NCI-H524 treated with DMSO at 0.1 percent for 48 hours (cell line): ENCODE results near the gene BIN1.
A peak's percentile ranks its signal among the peaks of the same experiment; 100 is the strongest.

Experiments used
- DNase-seq: peaks from one replicate; lab custom pipeline; 2025; lab: John Stamatoyannopoulos, UW

Gene BIN1

DNA sequence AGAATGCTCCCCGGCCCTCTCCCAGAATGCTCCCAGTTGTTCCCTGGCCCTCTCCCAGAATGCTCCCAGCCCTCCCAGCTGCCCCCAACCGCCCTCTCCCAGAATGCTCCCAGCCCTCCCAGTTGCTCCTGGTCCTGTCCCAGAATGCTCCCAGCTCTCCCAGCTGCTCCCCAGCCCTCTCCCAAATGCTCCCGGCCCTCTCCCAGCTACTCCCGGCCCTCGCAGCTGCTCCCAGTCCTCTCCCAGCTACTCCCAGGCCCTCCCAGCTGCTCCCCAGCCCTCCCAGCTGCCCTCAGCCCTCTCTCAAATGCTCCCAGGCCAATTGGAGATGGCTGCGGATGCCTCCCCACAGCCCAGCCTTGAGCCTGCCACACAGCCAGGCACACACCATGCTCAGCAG lies 31.1 kb downstream of the BIN1 start:
- DNase-seq, result no peak

DNA sequence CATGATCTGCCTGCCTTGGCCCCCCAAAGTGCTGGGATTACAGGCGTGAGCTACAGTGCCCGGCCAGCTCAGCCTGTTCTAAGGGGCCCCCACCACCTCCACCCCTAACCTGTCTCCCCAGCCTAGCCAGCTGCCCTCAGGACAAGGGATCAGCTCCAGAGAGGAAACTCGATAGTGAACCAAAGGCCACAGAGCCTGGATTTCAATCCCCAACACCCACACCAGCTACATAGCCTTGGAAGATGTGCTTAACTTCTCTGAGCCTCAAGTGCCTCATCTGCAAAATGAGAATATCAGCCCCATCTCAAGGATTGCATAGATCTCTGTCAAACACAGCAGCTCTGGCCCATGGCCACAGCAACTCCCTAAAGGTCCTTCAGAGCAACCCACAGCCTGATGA lies 32.0 kb downstream of the BIN1 start:
- no peak for DNase-seq

DNA sequence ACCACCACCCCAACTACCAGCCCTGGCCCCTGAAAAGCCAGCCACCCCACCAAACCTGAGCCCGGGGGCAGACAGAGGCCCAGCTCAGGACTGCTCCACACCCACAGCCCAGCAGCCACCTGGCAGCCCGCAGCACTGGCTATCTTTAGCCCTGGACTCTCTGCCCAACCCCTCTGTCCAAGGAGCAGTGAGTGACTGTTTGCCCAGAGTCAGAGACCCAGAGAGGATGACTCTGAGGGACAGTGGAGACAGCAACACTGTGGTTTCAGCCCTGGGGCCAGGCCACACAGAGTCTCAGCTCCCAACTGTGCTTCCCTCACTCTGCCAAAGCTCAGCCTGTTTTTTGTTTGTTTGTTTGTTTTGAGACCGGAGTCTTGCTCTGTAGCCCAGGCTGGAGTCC lies 32.6 kb downstream of the BIN1 start:
- DNase-seq, result no peak

DNA sequence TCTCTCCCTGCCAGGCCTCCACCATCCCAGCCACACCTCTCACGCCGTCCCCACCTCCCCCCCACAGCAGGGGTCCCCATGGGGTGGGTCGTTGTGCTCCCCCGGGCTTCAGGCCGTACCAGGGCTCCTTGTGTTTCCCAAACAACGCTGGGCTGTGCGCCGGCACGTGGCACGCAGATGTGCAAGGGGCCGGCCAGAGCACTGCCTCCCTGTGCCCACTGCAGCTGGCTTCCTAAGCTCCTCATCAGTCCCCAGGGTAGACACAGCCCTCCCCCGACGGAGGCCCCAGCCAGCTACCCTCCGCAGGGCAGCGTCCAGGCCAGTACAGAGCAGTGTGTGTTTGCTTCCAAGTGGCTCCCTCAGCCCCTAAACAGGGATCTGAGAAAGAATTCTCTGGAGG lies 34.0 kb downstream of the BIN1 start:
- no peak for DNase-seq

DNA sequence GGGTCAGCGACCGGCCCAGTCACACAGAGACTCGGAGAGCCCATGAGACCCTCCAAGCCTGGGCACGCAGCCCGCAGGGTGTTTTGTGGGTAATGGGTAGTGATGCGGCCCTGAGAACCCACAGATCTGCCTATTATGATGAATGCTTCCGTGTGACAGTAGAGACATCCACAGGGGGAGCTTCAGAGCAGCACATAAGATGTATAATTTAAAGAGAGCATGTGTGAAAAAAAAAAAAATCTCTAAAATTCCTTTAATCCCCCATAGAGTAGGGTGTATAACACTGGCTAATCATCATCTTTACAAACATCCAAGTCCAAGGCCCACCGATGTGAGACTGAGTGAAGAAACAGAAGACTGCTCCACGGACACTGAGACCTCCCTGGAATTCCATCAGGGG lies 34.6 kb downstream of the BIN1 start:
- no peak for DNase-seq

DNA sequence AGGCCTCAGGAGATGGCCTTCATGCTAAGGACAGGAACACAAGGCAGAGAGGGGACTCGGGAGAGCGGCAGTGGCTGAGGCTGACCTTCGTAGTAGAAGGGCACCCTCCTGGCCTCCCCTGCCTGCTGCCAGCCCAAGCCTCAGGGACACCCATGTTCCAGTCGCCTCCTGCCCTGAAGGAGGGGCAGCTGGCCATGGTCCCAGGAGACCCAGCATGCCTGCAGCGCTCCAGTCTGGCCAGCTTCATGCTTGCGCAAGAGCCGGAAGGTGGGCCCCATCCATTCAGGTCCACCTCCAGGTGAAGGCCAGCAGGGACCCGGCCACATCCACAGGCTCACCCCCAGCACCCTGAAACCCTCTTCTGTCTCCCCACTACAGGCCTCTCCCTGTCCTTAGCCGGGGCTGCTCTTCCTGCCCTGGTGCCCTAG lies 35.0 kb downstream of the BIN1 start:
- no peak for DNase-seq

DNA sequence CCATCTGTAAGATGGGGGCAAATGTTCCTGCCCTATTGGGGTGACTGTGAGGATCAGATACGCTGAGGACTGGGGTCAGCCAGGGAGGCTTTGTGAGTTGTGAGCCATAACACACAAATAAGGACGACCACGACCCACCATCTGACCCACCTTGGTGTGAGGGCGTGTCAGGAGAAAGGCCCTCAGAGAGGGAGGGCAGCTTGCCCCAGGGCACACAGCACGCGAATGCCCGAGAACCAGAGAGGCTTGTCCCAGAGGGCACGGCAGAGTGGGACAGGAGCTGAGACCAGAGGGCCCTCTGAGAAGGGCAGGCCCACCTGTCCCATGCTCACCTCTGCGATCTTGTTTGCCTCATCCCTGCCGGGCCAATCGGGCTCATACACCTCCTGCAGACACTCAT lies 36.7 kb downstream of the BIN1 start:
- DNase-seq, result no peak

DNA sequence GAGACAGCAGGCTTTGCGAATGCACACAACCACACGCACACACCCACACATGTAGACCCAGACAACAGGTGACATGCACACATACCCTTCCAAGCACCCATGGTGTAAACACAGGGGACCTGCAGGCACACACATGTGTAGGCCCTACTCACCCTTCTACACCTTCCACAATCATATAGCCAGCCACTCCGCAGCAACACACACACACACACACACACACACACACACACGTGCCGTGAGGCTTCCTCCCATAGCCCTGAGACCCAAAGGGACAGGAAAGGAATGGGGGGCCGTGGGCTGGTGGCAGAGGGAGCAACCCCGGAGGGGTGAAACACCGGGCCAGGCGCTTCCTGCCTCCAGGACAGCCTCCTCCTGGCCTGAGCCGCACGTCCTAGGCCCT lies 37.4 kb downstream of the BIN1 start:
- no peak for DNase-seq

DNA sequence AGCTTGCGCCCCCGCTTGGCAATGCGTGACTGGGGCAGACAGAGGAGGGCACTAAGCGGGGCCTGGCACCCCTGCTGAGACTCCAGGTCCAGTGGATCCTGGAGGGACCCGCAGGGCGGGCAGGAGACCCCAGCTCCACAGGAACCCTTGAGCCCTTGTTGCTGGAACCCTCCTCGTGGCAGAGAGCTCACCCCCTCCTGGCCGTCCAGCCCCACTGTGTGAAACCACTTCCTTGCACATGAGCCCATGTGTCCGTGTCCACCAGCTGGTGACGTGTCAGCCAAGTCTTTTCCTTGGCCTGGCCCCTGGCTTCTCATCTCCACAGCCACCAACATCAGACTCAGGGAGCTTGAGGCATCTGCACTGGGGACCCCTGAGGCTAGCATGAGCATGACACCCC lies 38.0 kb downstream of the BIN1 start:
- no peak for DNase-seq

DNA sequence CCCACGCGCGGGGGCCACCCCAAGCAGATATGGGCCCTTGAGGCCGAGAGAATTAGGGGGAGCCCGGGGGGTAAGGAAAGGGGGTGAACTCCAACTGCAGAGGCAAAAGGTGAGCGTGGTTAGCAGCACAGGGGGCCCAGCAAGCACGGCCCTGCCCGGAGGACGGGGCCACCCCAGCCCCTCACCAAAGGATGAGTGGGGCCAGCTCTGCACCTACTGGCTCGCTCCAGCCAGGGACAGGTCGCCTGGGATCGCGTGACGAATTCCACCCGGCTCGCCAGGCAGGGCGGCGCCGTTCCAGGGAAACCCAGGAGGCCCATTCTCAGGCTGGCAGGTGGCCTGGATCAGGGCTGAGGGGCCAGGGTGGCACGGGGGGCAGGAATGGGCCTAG lies 38.6 kb downstream of the BIN1 start:
- DNase-seq, result no peak

DNA sequence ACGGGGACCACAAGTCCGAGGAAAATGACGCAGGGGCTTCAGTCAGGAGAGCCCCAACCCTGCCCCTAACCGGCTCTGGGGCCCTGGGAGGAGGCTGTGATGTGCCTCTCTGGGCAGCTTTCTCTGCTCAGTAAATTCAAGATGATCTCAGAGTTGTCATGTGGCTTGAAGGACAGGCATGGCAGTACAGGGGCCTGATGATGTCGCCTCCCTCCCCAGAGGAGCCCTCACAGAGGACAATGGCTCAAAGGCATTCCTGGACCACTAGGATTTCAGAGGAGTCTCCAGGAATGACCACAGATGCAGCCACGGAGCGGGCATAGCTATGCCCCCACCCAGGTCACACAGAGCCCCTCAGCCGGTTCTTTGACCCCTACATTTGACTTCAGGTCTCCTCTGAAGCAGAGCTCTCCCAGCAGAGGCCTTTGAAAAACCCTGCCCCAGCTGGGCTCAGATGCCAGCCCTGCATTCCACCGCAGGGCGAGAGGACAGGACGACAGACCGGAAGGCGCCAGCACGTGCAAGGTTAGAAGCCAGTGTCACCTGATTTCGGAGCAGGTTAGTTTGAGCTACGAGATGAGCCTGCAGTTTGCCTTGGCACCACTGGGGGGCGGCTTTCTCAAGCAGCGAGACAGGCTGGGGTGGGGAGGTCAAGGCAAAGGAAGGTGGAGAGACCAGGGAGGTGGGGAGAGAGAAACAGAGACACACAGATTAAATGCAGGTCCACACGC lies 39.2 kb downstream of the BIN1 start:
- no peak for DNase-seq

DNA sequence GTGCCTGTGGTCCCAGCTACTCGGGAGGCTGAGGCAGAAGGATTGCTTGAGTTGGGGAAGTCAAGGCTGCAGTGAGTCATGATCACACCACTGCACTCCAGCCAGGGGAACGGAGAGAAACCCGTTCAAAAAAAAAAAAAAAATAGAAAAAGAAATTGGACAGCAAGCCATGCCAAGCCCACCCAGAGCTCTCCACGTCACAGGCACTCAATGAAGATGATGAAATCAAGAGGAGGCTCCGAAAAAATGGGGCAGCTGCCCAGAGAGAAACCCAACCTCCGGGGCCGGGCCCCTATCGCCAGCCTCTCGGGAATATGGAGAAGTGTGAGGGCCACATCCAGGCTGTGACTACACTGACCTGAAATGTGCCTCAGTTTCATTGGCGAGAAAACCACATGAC lies 40.0 kb downstream of the BIN1 start:
- DNase-seq, result no peak

DNA sequence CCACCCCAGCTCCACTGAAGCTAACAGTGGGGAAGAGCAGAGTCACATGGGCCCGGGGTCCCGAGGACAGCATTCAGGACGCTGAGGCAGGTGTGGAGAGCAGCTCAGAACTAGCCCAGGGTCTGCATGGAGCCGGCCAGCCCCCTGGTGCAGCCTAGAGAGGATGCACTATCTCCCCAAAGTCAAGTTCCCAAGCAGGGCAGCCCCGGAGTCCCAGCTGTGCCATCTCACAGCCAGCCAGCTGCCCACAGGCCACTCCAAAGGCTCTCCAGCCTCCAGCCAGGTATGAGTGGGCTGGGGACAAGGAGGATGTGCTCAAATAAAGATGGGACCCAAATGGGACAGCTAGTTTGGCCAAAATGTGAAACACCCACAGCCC lies 41.0 kb downstream of the BIN1 start:
- no peak for DNase-seq

DNA sequence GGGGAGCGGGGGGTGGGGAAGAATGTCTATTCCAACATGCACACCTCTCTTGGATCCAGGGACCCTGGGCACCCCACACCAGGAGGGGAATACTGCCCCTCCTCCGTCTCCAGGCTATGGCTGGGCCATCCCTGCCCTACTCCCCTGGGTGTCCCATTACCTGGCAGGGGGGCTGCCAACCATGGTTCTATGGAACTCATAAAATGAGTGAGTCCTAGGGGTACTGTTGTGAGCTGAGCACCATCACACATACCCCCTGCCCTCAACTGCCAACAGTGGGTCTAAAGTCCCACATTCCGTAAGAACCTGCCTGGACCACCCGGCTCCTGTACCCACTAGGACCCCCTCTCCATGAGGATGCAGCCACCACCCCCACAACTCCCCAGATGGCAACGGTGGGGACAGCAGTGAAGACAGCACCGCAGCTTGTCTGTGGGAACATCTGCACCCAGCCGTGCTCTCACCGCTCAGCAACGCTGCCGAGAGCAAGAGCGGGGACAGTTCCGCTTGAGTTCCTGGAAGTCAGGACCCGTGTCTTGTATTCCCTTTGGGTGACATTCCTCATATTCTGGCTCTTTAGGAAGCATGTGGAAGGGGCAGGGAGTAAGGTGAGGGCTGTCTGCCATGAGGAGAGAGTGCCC lies 41.5 kb downstream of the BIN1 start:
- no peak for DNase-seq

DNA sequence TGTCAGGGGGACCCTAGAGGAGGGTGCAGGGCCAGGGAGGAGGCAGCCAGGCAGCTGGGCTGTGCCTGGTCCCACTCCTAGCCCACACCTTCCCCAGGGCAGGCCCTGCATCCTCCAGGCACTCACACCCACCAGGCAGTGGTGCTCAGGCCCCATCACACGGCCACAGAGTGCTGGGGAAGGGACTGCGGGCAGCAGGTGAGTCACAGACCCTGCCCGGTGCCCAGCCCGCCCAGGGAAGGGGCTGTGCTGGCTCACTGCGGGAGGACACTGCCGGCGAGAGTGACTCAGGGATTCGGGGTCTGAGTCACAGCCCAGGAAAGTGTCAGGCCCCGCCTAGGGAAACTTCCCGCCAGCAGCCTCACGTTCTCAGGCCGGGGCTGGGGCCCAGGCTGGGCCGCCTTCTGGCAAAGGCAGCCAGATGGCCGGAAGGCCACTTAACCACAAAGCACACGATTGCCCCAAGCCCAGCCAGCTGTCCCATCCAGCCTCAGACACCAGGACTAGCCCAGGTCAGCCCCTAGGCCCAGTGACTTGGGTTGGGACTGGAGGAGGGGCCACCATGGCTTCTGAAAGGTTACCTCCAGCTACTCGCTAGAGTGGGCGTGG lies 42.2 kb downstream of the BIN1 start:
- DNase-seq, result peak; percentile 86

DNA sequence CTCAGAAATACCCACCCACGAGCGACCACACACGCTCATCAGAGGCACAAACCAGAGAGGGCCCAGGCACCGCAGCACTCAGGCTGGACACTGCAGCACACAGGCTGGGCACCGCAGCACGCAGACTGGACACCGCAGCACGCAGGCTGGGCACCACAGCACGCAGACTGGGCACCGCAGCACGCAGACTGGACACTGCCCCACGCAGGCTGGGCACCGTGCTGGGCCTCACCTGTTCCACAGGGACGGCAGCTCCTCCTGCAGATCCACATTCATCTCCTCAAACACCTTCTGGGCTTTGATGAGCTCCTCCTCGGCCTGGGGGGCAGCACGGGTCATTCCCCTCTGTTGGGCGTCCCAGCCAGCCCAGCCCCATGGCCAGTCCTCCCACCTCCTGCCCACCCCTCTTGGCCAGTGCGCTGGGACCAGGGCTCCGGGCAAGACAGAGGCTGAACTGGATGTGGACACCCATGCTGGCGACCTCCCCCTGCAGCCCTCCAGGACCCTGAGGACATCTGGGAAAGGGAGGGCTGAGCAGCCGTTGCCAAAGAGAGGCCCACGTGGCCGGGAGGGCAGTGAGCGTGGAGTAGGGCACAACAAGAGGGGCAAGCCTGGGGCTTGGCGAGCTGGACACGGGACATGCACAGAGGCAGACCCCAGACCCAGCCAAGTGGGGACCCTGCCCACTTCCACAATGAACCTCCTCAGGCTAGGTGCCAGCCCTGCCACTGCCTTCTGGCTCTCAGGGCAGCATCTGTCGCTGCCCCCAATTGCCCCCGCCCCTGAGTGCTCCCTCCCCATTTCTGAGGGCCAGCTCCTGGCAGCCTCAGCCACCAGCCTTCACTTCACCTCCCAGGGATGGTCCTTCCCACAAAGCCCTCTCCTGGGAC lies 43.0 kb downstream of the BIN1 start:
- DNase-seq, result no peak

DNA sequence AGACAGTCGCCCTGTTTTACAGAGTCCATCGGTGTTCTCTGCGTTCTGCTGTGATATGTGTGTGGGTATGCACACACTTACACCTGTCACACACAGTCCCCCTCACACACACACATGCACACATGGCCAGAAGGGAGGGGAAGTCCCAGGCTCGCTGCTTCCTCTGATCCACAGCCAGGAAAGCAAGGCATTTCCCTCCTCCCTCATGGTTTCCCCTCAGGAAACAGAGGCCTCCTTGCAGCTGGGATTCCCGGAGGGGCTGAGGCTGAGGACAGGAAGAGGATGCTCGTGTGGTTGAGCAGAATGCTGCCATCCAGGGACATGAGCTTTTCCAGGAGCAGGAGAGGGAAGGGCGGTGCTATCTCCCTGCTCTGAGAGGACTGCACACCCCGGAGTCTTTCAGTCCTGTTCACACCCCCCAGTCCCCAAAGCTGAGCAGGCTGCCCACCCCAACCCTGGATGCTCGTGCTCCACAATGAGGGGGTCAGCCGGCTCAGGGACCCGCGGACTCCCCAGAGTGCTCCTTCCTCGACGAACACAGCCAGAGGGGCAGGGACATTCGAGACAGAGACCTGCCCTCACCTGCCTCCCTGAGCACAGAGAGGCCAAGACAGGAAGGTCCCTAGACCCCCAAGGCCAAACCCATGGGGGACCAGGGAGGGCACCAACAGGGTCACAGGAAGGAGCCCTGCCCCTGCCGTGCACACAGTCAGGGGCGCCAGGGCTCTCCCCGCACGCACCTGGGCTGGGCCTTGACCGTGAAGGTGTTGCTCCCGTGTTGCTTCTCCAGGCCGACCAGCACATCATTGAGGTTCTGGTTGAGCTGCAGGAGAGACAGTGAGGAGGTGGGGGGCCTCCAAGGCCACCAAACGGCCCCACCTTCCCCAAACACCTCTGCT lies 45.3 kb downstream of the BIN1 start:
- DNase-seq, result no peak

DNA sequence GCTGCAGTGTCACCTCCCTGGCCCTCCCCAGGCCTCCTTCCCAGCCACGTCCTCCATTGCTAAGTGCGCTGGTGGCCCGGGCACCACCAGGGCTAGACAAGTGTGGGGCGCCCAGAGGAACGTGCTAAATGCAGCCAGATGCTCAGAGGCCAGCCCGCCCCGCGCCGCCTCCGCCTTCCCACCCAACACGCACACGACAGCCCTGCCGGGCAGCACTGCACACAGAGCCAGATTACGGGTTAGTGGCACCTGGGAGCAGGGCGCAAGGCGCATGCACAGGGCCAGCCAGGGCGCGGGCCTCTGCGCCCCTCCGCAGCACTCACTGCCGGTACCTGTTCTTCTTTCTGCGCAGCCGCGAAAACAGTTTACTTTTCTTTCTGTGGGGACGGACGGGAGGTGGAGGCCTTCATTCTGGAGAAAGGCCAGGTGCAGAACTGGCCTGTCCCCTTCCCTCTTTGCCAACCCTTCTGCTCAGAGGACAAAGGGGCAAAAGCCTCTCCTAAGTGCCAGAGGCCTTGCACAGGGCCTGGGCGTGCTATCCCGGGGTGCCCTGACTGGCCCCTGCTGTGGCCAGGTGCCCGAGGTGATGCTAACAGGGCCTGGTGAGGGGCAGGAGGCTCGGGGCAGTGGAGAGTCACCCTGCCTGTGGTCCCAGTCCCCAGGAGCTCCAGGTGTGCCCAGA lies 46.5 kb downstream of the BIN1 start:
- DNase-seq, result no peak

DNA sequence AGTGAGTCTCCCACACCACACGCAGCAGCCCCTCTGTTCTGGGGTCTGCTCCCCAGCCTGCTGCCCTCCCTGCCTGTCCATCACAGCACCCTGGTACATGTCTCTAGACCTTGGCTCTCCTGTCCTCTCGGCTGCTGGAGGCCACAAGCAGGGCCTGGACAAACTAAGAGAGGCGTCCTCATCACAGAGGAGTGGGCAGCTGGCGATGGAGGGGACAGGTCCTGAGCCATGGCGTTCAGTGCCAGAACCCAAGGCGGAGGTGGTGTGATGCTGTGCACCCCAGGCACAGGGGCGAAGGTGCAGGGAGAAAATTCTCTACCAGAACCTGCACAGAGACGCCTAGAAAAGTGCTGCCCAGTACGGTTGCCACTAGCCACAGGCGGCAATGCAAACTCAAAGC lies 47.4 kb downstream of the BIN1 start:
- no peak for DNase-seq

DNA sequence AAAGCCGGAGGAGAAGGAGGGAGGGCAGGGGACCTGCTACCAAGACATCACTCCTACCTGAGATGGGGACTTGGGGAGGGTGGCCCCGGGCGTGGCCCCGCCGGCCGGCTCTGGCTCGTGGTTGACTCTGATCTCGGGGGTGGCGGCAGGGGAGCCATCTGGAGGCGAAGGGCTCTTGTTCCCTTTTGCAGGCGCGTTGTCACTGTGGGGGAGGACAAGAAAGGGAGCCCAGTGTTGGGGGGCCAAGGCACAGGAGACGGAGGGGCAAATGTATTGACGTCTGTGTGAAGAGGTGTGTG lies 48.1 kb downstream of the BIN1 start:
- no peak for DNase-seq

DNA sequence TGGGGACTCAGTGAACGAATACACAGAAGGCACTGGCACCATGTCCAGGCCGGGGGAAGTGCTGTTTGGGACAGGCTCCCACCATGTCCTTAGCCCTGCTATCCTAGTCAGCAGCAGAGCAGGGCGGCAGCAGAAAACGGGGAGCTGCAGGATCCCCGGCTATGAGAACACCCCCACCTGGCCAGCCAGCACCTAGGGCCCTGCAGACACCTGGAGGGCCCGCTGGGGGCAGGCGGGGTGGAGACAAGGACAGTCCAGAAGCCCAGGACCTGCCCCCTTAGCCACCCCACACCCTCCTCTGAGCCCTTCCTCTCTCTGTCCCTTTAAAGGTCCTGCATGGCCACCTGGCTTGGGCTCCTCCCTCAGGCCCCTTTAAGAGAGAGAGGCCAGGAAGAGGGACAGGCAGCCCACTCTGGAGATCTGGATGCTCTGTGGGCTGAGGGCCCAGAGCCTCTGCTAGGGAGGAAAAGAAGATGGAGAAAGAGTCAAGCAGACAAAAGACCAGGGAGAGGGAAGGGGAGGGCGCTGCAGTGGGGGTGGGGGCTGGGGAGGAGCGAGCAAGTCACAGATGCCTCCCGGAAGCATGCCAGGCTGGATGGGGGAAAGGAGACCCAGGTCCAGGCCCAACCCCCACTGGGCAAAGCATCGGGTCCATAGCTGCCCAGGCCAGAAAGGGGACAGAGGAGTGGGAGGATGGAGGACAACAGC lies 48.6 kb downstream of the BIN1 start:
- no peak for DNase-seq
